ENCODE data around the gene GPR37L1. TPM values are rescaled to one million over a fixed set of nuclear protein-coding genes. Genes with fewer than 3 reads are reported as not detected.
"Not testable (repeated sequence)": the region's sequence is repeated elsewhere in the genome, so short reads cannot be mapped to it uniquely, and the experiment has no call there.

Gene GPR37L1
- total RNA-seq, 6 donors from 2014 or later = under 0.01 to 0.07 (median 0.03) TPM; not detected in 3

- ATAC-seq (ENCODE audit: low FRiP score in 2 of 2) (peak; percentile 57 to 89), DNase-seq (peak; percentile 82 to 95)
- peak within 1 kb of the TSS; percentile 69 to 99 (median 96) for H3K4me3 ChIP-seq
- H3K27ac ChIP-seq = peak within 1 kb of the TSS; percentile 92 to 99 (median 98)
- no peaks in the 10 kb centered on the region for H3K9me3 ChIP-seq
- no peaks in the 10 kb centered on the region for H3K27me3 ChIP-seq
- TF ChIP-seq EP300 (IDR thresholded peaks at IDR 0.05) = no peak
- TF ChIP-seq POLR2AphosphoS5 (IDR thresholded peaks at IDR 0.05) = peak; percentile 45 to 59
- TF ChIP-seq CTCF (IDR thresholded peaks at IDR 0.05) = peak in 2 of 6 experiments; percentile 5 to 7
- TF ChIP-seq POLR2A (IDR thresholded peaks at IDR 0.05) = peak in 3 of 4 donors; percentile 49 to 77 (median 61)
- 0 to 1% methylated on average over 10 to 54 of the region's 82 CpGs for WGBS, 2 donors
- peaks cover 19 to 42% (median 24%) of the 10 kb centered on the region in 4 donors for H3K4me1 ChIP-seq
- H3K36me3 ChIP-seq = no peaks in the 10 kb centered on the region
Measured at GRCh38 chr1:202144402-202145067, 21.8 kb downstream of the GPR37L1 start, which contains the start of gene ARL8A. TSS of gene ARL8A (minus strand) at chr1:202144737. CDS start at chr1:202144572, 165 bp downstream.

GRCh38 chr1:202145068-202145743 is 22.5 kb downstream of the GPR37L1 start:
- WGBS, 2 donors = 4 to 6% methylated on average over 13 of the region's 13 CpGs
- ATAC-seq (ENCODE audit: low FRiP score in 2 of 2) (no peak), DNase-seq (no peak)
- peak overlapping the region; percentile 55 to 99 (median 82) for H3K4me3 ChIP-seq
- no peaks in the 10 kb centered on the region for H3K36me3 ChIP-seq
- H3K4me1 ChIP-seq = peaks cover 19 to 42% (median 24%) of the 10 kb centered on the region in 4 donors
- TF ChIP-seq POLR2AphosphoS5 (IDR thresholded peaks at IDR 0.05) (no peak), POLR2A (IDR thresholded peaks at IDR 0.05) (no peak), CTCF (IDR thresholded peaks at IDR 0.05) (no peak), EP300 (IDR thresholded peaks at IDR 0.05) (no peak)
- no peaks in the 10 kb centered on the region for H3K9me3 ChIP-seq
- peak overlapping the region; percentile 92 to 99 (median 98) for H3K27ac ChIP-seq
- H3K27me3 ChIP-seq = no peaks in the 10 kb centered on the region

DNA sequence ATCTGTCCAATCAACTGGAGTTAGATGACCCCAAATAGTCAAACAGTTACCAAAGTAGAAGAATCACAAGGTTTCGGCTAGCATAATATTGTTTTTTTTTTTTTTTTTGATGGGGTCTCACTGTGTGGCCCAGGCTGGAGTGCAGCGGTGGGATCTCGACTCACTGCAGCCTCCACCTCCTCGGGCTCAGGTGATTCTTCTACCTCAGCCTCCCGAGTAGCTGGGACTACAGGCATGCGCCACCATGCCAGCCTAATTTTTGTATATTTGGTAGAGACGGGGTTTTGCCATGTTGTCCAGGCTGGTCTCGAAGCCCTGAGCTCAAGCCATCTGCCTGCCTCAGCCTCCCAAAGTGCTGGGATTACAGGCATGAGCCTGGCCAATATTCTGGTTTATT is 23.0 kb downstream of the GPR37L1 start:
- H3K27ac ChIP-seq; H3K4me3 ChIP-seq; DNase-seq; H3K36me3 ChIP-seq; ATAC-seq (ENCODE audit: low FRiP score in 2 of 2); H3K9me3 ChIP-seq; H3K27me3 ChIP-seq: not testable (repeated sequence)
- H3K4me1 ChIP-seq = peaks cover 19 to 37% (median 24%) of the 10 kb centered on the region in 4 donors
- WGBS, 2 donors = 93 to 98% methylated on average over 8 of the region's 8 CpGs

DNA sequence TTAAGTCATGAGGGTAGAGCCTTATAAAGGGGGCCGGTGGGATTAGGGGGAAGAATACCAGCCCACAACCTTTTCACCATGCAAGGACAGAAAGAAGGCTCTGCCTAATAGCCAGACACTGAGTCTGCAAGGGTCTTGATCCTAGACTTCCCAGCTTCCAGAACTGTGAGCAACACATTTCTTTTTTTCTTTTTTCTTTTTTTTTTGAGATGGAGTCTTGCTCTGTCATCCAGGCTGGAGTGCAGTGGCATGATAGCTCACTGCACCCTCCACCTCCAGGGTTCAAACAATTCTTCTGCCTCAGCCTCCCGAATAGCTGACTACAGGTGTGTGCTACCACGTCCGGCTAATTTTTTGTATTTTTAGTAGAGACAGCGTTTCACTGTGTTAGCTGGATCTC is 23.6 kb downstream of the GPR37L1 start:
- Histone ChIP-seq H3K4me3 (no peak overlapping the region), H3K27me3 (no peaks in the 10 kb centered on the region), H3K36me3 (no peaks in the 10 kb centered on the region), H3K4me1 (peaks cover 19 to 32% (median 22%) of the 10 kb centered on the region in 4 donors), H3K9me3 (no peaks in the 10 kb centered on the region), H3K27ac (no peak overlapping the region)
- ATAC-seq (ENCODE audit: low FRiP score in 2 of 2) (no peak), DNase-seq (no peak)
- 92 to 98% methylated on average over 5 of the region's 5 CpGs for WGBS, 2 donors
- TF ChIP-seq CTCF (IDR thresholded peaks at IDR 0.05) (no peak), POLR2A (IDR thresholded peaks at IDR 0.05) (no peak), EP300 (IDR thresholded peaks at IDR 0.05) (no peak), POLR2AphosphoS5 (IDR thresholded peaks at IDR 0.05) (no peak)

- Histone ChIP-seq H3K27ac (no peak overlapping the region), H3K36me3 (no peaks in the 10 kb centered on the region), H3K4me1 (peaks cover 15 to 25% (median 20%) of the 10 kb centered on the region in 4 donors), H3K4me3 (no peak overlapping the region), H3K9me3 (no peaks in the 10 kb centered on the region), H3K27me3 (no peaks in the 10 kb centered on the region)
- DNase-seq (no peak), ATAC-seq (ENCODE audit: low FRiP score in 2 of 2) (no peak)
- TF ChIP-seq CTCF (IDR thresholded peaks at IDR 0.05) (no peak), POLR2AphosphoS5 (IDR thresholded peaks at IDR 0.05) (no peak), POLR2A (IDR thresholded peaks at IDR 0.05) (no peak)
- WGBS, 2 donors = 69 to 80% methylated on average over 1 to 3 of the region's 3 CpGs
Measured at GRCh38 chr1:202146993-202147392, 24.3 kb downstream of the GPR37L1 start.
